K562 (cell line): ENCODE results near the gene LAGE3. TPM values are rescaled to one million over a fixed set of nuclear protein-coding genes. Genes with fewer than 3 reads are reported as not detected.

ENCODE experiments used
- ASH1L ChIP-seq: fragments of 450-650 bp; IDR thresholded peaks from 2 replicates; pipeline ENCODE4 v1.6.1; 2018; ENCODE audit warnings: borderline replicate concordance, mild to moderate bottlenecking, low read depth; ENCODE audit not compliant: partially characterized antibody
- CBX2 ChIP-seq: fragments of 200-600 bp; sonication (generic); IDR thresholded peaks from one replicate; pipeline ENCODE4 v1.6.1; 2012; ENCODE audit warnings: mild to moderate bottlenecking, low read length, inconsistent platforms; ENCODE audit not compliant: insufficient read depth, poor library complexity, severe bottlenecking
- DACH1 ChIP-seq: fragments of 450-650 bp; IDR thresholded peaks from 2 replicates; pipeline ENCODE4 v1.6.1; 2018; ENCODE audit not compliant: partially characterized antibody
- ETS1 ChIP-seq: conservative IDR thresholded peaks from 2 replicates; pipeline ENCODE4 v1.6.1; 2011; ENCODE audit warnings: low read depth, mild to moderate bottlenecking, low read length; ENCODE audit not compliant: control insufficient read depth
- ETV6 ChIP-seq, 3 experiments: fragments of 150-350 bp in 1 of 3; sonication (generic) in 1 of 3; formaldehyde crosslinking in 1 of 3; IDR thresholded peaks; 2 replicates each; pipeline versions ENCODE4 v1.6.1 to v1.8.0; 2014 to 2022; ENCODE audit warnings: borderline replicate concordance in 2 of 3, low read depth in 2 of 3, antibody characterized with exemption in 1 of 3, low read length in 1 of 3, mild to moderate bottlenecking in 1 of 3, missing genetic modification reagents in 1 of 3
- HDAC6 ChIP-seq: IDR thresholded peaks from 2 replicates; pipeline ENCODE4 v1.6.1; 2012; ENCODE audit warnings: low read depth, mild to moderate bottlenecking, control low read depth, inconsistent platforms, low read length, moderate library complexity
- HNRNPUL1 ChIP-seq: fragments of 200-400 bp; formaldehyde crosslinking; IDR thresholded peaks from 2 replicates; pipeline ENCODE4 v1.6.1; 2017; ENCODE audit warnings: low read length
- MBD2 ChIP-seq: sonication (generic); IDR thresholded peaks from 2 replicates; pipeline ENCODE4 v1.6.1; 2016; ENCODE audit warnings: low read depth, borderline replicate concordance
- NCOR1 ChIP-seq: fragments of 450-650 bp; IDR thresholded peaks from 2 replicates; pipeline ENCODE4 v1.6.1; 2016; ENCODE audit warnings: mild to moderate bottlenecking, moderate library complexity
- NFATC3 ChIP-seq: fragments of 450-650 bp; IDR thresholded peaks from 2 replicates; pipeline ENCODE4 v1.6.1; 2017; ENCODE audit warnings: mild to moderate bottlenecking
- NFXL1 ChIP-seq: fragments of 450-650 bp; formaldehyde crosslinking; IDR thresholded peaks from 2 replicates; pipeline ENCODE4 v1.4.0; 2021; ENCODE audit warnings: mild to moderate bottlenecking
- PKNOX1 ChIP-seq: fragments of 450-650 bp; IDR thresholded peaks from 2 replicates; pipeline ENCODE4 v1.6.1; 2016
- RBM25 ChIP-seq: fragments of 200-400 bp; formaldehyde crosslinking; IDR thresholded peaks from 2 replicates; pipeline ENCODE4 v1.6.1; 2018; ENCODE audit warnings: low read length, low read depth, moderate library complexity; ENCODE audit not compliant: severe bottlenecking
- SMARCA4 ChIP-seq: fragments of 450-650 bp; IDR thresholded peaks from 2 replicates; pipeline ENCODE4 v1.6.1; 2016
- SNIP1 ChIP-seq: fragments of 450-650 bp; IDR thresholded peaks from 2 replicates; pipeline ENCODE4 v1.7.1; 2017; ENCODE audit warnings: low read depth, mild to moderate bottlenecking
- SRF ChIP-seq, 2 experiments: fragments of 250-450, 450-650 bp in 1 of 2; sonication (Bioruptor Pico) in 1 of 2; sonication (generic) in 1 of 2; formaldehyde crosslinking; IDR thresholded peaks; 2 replicates each; pipeline versions ENCODE4 v1.5.0 to v1.5.1; 2020 to 2022; ENCODE audit warnings: mild to moderate bottlenecking in 1 of 2, missing genetic modification reagents in 1 of 2
- SRSF1 ChIP-seq: fragments of 200-400 bp; formaldehyde crosslinking; IDR thresholded peaks from 2 replicates; pipeline ENCODE4 v1.6.1; 2017; ENCODE audit warnings: mild to moderate bottlenecking, low read depth, low read length, moderate library complexity
- SRSF3 ChIP-seq: fragments of 200-400 bp; formaldehyde crosslinking; IDR thresholded peaks from 2 replicates; pipeline ENCODE4 v1.6.1; 2016; ENCODE audit warnings: mild to moderate bottlenecking, low read length, moderate library complexity; ENCODE audit not compliant: insufficient read depth
- TAF9B ChIP-seq: fragments of 450-650 bp; IDR thresholded peaks from 2 replicates; pipeline ENCODE4 v1.6.1; 2018; ENCODE audit warnings: mild to moderate bottlenecking; ENCODE audit not compliant: partially characterized antibody
- TRIM24 ChIP-seq, 2 experiments: fragments of 450-650 bp; IDR thresholded peaks; 2 replicates each; pipeline ENCODE4 v1.6.1; 2016
- ZBTB2 ChIP-seq: fragments of 450-650 bp; IDR thresholded peaks from 2 replicates; pipeline ENCODE4 v1.6.1; 2016; ENCODE audit warnings: antibody characterized with exemption
- ZC3H11A ChIP-seq: IDR thresholded peaks from 2 replicates; pipeline ENCODE4 v1.6.1; 2012; ENCODE audit warnings: low read depth, low read length, improper control_type of control experiment
- ZFP30 ChIP-seq: fragments of 250-450 bp; sonication (Bioruptor Pico); IDR thresholded peaks from 2 replicates; pipeline ENCODE4 v1.8.0; 2022; ENCODE audit warnings: moderate library complexity, mild to moderate bottlenecking, inconsistent platforms, borderline replicate concordance
- ZNF274 ChIP-seq: IDR thresholded peaks from 2 replicates; pipeline ENCODE4 v1.6.1; 2011; ENCODE audit warnings: low read depth, mild to moderate bottlenecking, low read length, moderate library complexity, borderline replicate concordance
- ZNF707 ChIP-seq: fragments of 250-450 bp; sonication (Bioruptor Pico); conservative IDR thresholded peaks from 2 replicates; pipeline ENCODE4 v1.8.0; 2022; ENCODE audit warnings: inconsistent platforms, mild to moderate bottlenecking, moderate library complexity
- polyA plus RNA-seq, 8 experiments: library from polyadenylated mRNA; depleted of rRNA in 4 of 8; stranded (reverse) in 5 of 8; unstranded in 3 of 8; fragments of >200 nt; fragmentation: Nextera tagmentation in 2 of 8; fragmentation: Illumina TruSeq in 1 of 8; extraction: Ambion mirVana in 2 of 8; extraction: Trizol in 1 of 8; gene quantifications; 2 replicates each; pipeline versions ENCODE4 v1.2.1 to v1.2.3, GENCODE V29; 2011 to 2014; ENCODE audit warnings: inconsistent platforms in 1 of 8, missing spikeins in 1 of 8
- total RNA-seq, 7 experiments: library from RNA; depleted of rRNA in 6 of 7; stranded (reverse); fragments of >200 nt in 6 of 7; fragmentation: Illumina TruSeq in 2 of 7; extraction: Trizol in 2 of 7; gene quantifications; 2 replicates each; pipeline versions ENCODE4 v1.2.1 to v1.2.3, GENCODE V29; 2011 to 2021; ENCODE audit warnings: low replicate concordance in 1 of 7

Gene LAGE3
- total and polyA plus RNA-seq, 9 of the 15 experiments (the other 6 are each of a cell fraction or from before 2014, with no cell fraction given), result 28.2 to 125 (median 35.8) TPM

- TF ChIP-seq SRSF3, result no peak
- TF ChIP-seq ZC3H11A, result no peak
- no peak for TF ChIP-seq TAF9B
- no peak for TF ChIP-seq ZNF274
- TF ChIP-seq RBM25, result peak; percentile 99
- TF ChIP-seq ZFP30, result no peak
- TF ChIP-seq PKNOX1, result peak; percentile 100
- no peak for TF ChIP-seq SRF (CRISPR knock-in tag; IDR thresholded peaks at IDR 0.05)
- no peak for TF ChIP-seq ETV6 (IDR thresholded peaks at IDR 0.05; ENCODE audit: borderline replicate concordance in 1 of 2, low read depth in 2 of 2, low read length in 1 of 2)
- no peak for TF ChIP-seq ETV6 (CRISPR knock-in tag; IDR thresholded peaks at IDR 0.05; ENCODE audit: borderline replicate concordance)
- TF ChIP-seq ASH1L, result peak; percentile 87
- no peak for TF ChIP-seq TRIM24 (IDR thresholded peaks at IDR 0.05)
- peak; percentile 96 for TF ChIP-seq MBD2
- TF ChIP-seq SNIP1, result no peak
- TF ChIP-seq SMARCA4, result no peak
- no peak for TF ChIP-seq HNRNPUL1
- TF ChIP-seq ZBTB2, result no peak
- TF ChIP-seq NFATC3, result no peak
- peak; percentile 26 for TF ChIP-seq DACH1
- TF ChIP-seq CBX2, result no peak
- no peak for TF ChIP-seq NCOR1
- TF ChIP-seq SRSF1, result no peak
- TF ChIP-seq NFXL1 (CRISPR knock-in tag), result no peak
- TF ChIP-seq ZNF707 (CRISPR knock-in tag), result no peak
- no peak for TF ChIP-seq HDAC6
- TF ChIP-seq ETS1, result 0 out of 2 replicates have a peak, but pooled peaks have one; percentile 61
Measured at GRCh38 chrX:154428176-154429171, 50.6 kb downstream of the LAGE3 start, which contains the start of gene ATP6AP1 (continued).
